ENCODE data around the gene HOXC10. TPM values are rescaled to one million over a fixed set of nuclear protein-coding genes. Genes with fewer than 3 reads are reported as not detected.
A peak's percentile ranks its signal among the peaks of the same experiment; 100 is the strongest.

The HOXC10 gene
- total and polyA plus RNA-seq, 2 experiments from 2014 or later = not detected

- peaks cover 24% of the 10 kb centered on the region for H3K4me1 Mint-ChIP-seq
- H3K27me3 Mint-ChIP-seq (ENCODE audit: insufficient read depth, low read depth, poor library complexity) = peaks cover 100% of the 10 kb centered on the region
- H3K9me3 Mint-ChIP-seq = 0 out of 3 replicates have a peak, but pooled peaks cover under 1% of the 10 kb centered on the region
- H3K4me3 Mint-ChIP-seq = no peak overlapping the region; the same call in 2 of the 3 replicates
- Histone ChIP-seq H3F3A (replicated peaks; ENCODE audit: low read depth) (peaks cover 50% of the 10 kb centered on the region), H2AFZ (no peak overlapping the region), H3K27me3 (ENCODE audit: insufficient read depth) (peaks cover 100% of the 10 kb centered on the region), H4K20me1 (replicated peaks; ENCODE audit: insufficient read depth) (peaks cover 80% of the 10 kb centered on the region), H3K9me2 (ENCODE audit: insufficient read depth) (no peaks in the 10 kb centered on the region), H3K4me1 (ENCODE audit: insufficient read depth) (peaks cover 31% of the 10 kb centered on the region), H3K79me2 (replicated peaks; ENCODE audit: insufficient read depth) (no peaks in the 10 kb centered on the region), H3K4me2 (peak overlapping the region; percentile 69), H3K4me3 (peak overlapping the region; percentile 39; the same call in 1 of the 2 replicates), H3K36me3 (ENCODE audit: insufficient read depth) (no peaks in the 10 kb centered on the region), H3K27ac (ENCODE audit: low read depth) (no peak overlapping the region)
- H3K27ac Mint-ChIP-seq = no peak overlapping the region
- H3K36me3 Mint-ChIP-seq (ENCODE audit: low read depth) = peaks cover 3% of the 10 kb centered on the region; the same call in 1 of the 3 replicates
- TF ChIP-seq, protein P1, sequence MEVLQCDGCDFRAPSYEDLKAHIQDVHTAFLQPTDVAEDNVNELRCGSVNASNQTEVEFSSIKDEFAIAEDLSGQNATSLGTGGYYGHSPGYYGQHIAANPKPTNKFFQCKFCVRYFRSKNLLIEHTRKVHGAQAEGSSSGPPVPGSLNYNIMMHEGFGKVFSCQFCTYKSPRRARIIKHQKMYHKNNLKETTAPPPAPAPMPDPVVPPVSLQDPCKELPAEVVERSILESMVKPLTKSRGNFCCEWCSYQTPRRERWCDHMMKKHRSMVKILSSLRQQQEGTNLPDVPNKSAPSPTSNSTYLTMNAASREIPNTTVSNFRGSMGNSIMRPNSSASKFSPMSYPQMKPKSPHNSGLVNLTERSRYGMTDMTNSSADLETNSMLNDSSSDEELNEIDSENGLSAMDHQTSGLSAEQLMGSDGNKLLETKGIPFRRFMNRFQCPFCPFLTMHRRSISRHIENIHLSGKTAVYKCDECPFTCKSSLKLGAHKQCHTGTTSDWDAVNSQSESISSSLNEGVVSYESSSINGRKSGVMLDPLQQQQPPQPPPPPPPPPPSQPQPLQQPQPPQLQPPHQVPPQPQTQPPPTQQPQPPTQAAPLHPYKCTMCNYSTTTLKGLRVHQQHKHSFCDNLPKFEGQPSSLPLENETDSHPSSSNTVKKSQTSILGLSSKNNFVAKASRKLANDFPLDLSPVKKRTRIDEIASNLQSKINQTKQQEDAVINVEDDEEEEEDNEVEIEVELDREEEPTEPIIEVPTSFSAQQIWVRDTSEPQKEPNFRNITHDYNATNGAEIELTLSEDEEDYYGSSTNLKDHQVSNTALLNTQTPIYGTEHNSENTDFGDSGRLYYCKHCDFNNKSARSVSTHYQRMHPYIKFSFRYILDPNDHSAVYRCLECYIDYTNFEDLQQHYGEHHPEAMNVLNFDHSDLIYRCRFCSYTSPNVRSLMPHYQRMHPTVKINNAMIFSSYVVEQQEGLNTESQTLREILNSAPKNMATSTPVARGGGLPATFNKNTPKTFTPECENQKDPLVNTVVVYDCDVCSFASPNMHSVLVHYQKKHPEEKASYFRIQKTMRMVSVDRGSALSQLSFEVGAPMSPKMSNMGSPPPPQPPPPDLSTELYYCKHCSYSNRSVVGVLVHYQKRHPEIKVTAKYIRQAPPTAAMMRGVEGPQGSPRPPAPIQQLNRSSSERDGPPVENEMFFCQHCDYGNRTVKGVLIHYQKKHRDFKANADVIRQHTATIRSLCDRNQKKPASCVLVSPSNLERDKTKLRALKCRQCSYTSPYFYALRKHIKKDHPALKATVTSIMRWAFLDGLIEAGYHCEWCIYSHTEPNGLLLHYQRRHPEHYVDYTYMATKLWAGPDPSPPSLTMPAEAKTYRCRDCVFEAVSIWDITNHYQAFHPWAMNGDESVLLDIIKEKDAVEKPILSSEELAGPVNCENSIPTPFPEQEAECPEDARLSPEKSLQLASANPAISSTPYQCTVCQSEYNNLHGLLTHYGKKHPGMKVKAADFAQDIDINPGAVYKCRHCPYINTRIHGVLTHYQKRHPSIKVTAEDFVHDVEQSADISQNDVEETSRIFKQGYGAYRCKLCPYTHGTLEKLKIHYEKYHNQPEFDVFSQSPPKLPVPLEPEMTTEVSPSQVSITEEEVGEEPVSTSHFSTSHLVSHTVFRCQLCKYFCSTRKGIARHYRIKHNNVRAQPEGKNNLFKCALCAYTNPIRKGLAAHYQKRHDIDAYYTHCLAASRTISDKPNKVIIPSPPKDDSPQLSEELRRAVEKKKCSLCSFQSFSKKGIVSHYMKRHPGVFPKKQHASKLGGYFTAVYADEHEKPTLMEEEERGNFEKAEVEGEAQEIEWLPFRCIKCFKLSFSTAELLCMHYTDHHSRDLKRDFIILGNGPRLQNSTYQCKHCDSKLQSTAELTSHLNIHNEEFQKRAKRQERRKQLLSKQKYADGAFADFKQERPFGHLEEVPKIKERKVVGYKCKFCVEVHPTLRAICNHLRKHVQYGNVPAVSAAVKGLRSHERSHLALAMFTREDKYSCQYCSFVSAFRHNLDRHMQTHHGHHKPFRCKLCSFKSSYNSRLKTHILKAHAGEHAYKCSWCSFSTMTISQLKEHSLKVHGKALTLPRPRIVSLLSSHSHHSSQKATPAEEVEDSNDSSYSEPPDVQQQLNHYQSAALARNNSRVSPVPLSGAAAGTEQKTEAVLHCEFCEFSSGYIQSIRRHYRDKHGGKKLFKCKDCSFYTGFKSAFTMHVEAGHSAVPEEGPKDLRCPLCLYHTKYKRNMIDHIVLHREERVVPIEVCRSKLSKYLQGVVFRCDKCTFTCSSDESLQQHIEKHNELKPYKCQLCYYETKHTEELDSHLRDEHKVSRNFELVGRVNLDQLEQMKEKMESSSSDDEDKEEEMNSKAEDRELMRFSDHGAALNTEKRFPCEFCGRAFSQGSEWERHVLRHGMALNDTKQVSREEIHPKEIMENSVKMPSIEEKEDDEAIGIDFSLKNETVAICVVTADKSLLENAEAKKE (CRISPR knock-in tag; IDR thresholded peaks at IDR 0.05) = no peak
- peak; percentile 20 for TF ChIP-seq EZH2phosphoT487 (IDR thresholded peaks at IDR 0.05; ENCODE audit: unreplicated experiment)
- no peak for TF ChIP-seq STAT1 (IDR thresholded peaks at IDR 0.05; ENCODE audit: unreplicated experiment)
- TF ChIP-seq EZH2 (IDR thresholded peaks at IDR 0.05; ENCODE audit: low read depth, unreplicated experiment) = peak; percentile 75
- no peak for TF ChIP-seq JUNB (IDR thresholded peaks at IDR 0.05; ENCODE audit: unreplicated experiment)
- peak; percentile 13 to 32; a peak in 3 of 4 replicates for TF ChIP-seq CTCF (conservative IDR thresholded peaks at IDR 0.05; ENCODE audit: low read depth in 2 of 2)
- TF ChIP-seq, protein P2, sequence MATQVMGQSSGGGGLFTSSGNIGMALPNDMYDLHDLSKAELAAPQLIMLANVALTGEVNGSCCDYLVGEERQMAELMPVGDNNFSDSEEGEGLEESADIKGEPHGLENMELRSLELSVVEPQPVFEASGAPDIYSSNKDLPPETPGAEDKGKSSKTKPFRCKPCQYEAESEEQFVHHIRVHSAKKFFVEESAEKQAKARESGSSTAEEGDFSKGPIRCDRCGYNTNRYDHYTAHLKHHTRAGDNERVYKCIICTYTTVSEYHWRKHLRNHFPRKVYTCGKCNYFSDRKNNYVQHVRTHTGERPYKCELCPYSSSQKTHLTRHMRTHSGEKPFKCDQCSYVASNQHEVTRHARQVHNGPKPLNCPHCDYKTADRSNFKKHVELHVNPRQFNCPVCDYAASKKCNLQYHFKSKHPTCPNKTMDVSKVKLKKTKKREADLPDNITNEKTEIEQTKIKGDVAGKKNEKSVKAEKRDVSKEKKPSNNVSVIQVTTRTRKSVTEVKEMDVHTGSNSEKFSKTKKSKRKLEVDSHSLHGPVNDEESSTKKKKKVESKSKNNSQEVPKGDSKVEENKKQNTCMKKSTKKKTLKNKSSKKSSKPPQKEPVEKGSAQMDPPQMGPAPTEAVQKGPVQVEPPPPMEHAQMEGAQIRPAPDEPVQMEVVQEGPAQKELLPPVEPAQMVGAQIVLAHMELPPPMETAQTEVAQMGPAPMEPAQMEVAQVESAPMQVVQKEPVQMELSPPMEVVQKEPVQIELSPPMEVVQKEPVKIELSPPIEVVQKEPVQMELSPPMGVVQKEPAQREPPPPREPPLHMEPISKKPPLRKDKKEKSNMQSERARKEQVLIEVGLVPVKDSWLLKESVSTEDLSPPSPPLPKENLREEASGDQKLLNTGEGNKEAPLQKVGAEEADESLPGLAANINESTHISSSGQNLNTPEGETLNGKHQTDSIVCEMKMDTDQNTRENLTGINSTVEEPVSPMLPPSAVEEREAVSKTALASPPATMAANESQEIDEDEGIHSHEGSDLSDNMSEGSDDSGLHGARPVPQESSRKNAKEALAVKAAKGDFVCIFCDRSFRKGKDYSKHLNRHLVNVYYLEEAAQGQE (IDR thresholded peaks at IDR 0.05; ENCODE audit: unreplicated experiment) = no peak
- DNase-seq (ENCODE audit: low spot score) (no peak), ATAC-seq (no peak; the same call in 2 of the 3 replicates)
These were observed 36.0 kb upstream of the HOXC10 start for GRCh38 chr12:53948650-53949593.

Data from GM23338 (cell line).